Transverse colon (tissue), 4 donors: ENCODE results near the gene KRT4.

Source experiments
- EP300 ChIP-seq: sonication (generic); formaldehyde crosslinking; IDR thresholded peaks from one replicate; pipeline ENCODE4 v1.6.1; 2017; ENCODE audit warnings: antibody characterized with exemption, low read depth
- POLR2A ChIP-seq: fragments of 450-650 bp; IDR thresholded peaks from one replicate; pipeline ENCODE4 v1.6.1; 2016; ENCODE audit warnings: antibody characterized with exemption, mild to moderate bottlenecking, moderate library complexity
- POLR2AphosphoS5 ChIP-seq, 3 donors: sonication (generic); formaldehyde crosslinking; IDR thresholded peaks; one replicate each; pipeline ENCODE4 v1.6.1; 2016; ENCODE audit warnings: antibody characterized with exemption in 3 of 3
- TF ChIP-seq, protein P1 (sequence below), 5 experiments: fragments of 200-600 bp in 3 of 5; fragments of 450-650 bp in 2 of 5; sonication (generic) in 3 of 5; IDR thresholded peaks; 1 replicate in 2 of 5; 2 replicates in 3 of 5; pipeline ENCODE4 v1.5.1; 2016 to 2017; ENCODE audit warnings: antibody characterized with exemption in 5 of 5, inconsistent platforms in 3 of 5, mild to moderate bottlenecking in 2 of 5, moderate library complexity in 1 of 5

DNA sequence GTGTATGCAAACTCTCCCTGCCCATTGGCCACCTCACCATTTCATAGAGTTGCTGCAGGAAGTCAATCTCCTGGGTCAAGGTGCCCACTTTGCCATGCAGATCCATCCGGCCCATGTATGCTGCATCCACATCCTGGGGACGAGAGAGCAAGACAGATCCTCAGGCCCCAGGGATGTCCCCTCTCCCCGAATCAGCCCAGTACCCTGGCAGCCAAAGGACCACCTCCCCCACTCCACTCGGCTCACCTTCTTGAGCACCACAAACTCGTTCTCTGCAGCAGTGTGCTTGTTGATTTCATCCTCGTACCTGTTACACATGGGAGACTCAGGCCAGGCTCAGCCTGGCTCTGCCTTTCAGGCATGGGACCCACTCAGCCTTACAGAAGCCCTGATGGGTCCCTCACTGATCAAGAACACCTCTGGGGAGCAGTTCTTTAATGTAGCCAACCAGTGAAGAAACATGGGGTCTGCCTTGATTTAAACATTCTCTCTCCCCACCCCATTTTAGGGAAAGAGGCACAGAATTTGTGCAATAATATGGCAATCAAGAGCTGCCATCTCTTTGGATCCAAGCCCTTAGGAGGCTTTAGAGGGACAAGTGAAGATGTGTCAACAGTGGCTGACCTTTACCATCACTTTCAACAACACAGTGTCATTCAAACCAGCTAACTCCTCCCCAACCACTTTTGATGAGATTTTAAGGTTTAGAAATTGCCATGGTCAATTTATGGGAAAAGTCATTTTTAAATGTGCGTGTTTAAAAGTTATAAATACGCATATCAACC lies 16.3 kb upstream of the KRT4 start:
- TF ChIP-seq, protein P1, sequence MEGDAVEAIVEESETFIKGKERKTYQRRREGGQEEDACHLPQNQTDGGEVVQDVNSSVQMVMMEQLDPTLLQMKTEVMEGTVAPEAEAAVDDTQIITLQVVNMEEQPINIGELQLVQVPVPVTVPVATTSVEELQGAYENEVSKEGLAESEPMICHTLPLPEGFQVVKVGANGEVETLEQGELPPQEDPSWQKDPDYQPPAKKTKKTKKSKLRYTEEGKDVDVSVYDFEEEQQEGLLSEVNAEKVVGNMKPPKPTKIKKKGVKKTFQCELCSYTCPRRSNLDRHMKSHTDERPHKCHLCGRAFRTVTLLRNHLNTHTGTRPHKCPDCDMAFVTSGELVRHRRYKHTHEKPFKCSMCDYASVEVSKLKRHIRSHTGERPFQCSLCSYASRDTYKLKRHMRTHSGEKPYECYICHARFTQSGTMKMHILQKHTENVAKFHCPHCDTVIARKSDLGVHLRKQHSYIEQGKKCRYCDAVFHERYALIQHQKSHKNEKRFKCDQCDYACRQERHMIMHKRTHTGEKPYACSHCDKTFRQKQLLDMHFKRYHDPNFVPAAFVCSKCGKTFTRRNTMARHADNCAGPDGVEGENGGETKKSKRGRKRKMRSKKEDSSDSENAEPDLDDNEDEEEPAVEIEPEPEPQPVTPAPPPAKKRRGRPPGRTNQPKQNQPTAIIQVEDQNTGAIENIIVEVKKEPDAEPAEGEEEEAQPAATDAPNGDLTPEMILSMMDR (IDR thresholded peaks at IDR 0.05): no peak
- TF ChIP-seq POLR2A: no peak
- no peak for TF ChIP-seq EP300
- no peak for TF ChIP-seq POLR2AphosphoS5 (IDR thresholded peaks at IDR 0.05)
